ENCODE data around the gene KAZALD1. TPM values are rescaled to one million over a fixed set of nuclear protein-coding genes. Genes with fewer than 3 reads are reported as not detected.

The KAZALD1 gene
- polyA plus RNA-seq, 1 of the 3 experiments (the other 2 are of a cell fraction), result 3.0 TPM

DNA sequence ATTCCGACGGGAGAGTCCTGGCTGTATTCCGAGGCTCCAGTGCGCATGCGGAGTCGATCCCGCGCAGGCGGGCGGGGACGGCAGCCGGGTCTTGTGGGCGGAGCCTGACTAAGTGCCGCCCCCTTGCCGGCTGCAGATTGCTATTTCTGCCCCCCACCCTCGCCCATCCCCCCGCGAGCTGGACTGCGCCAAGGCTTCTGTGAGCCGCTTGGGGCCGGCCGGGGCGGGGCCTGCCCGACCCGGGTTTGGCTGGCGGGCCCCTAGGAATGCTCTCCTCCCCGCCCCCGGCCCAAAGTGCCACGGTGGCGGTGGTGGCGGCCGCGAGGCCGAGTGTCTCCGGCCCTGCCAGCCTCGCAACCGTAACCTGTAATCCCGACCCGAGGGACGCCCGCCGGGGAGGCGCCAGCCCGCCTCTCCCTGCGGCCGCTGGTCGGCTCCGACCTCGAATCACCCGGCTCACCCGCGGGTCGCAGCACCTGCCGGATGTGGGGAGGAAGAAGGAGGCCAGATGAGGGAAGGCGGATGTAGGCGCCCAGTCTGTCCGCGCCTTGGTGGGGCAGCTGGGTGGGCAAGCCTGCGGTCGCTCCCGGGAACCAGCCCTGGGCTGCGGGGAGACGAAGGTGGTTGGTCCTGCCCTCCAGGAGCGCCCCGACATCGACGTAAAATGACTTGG is 702 bp upstream of the KAZALD1 start:
- WGBS (ENCODE audit: low lambda C conversion rate), result 34% methylated on average over 26 of the region's 67 CpGs
- no peaks in the 10 kb centered on the region for H3K27me3 ChIP-seq (ENCODE audit: insufficient read depth)
- H3K9ac ChIP-seq, result peak overlapping the region; percentile 99
- ChIA-PET POLR2A (interaction anchor here (1.0 kb wide), 1 partner anchor 81 kb away, joined by 3 read pairs; no protein-coding TSS in a partner anchor), CTCF (interaction anchor here (0.7 to 18.9 kb wide), 34 partner anchors 8 to 1053 kb away, joined by 3 to 234 read pairs (median 4); partner anchors contain the start of genes LZTS2, PDZD7, SEMA4G and SFXN3)
- H3K4me3 ChIP-seq (ENCODE audit: low read depth in 2 of 2, low read length in 1 of 2), result peak overlapping the region; percentile 83 to 100
- peak overlapping the region; percentile 94 for H3K4me2 ChIP-seq
- no peaks in the 10 kb centered on the region for H3K9me3 ChIP-seq
- no peaks in the 10 kb centered on the region for H3K9me2 ChIP-seq
- no peaks in the 10 kb centered on the region for H3K36me3 ChIP-seq (replicated peaks in 1 of 2; ENCODE audit: control insufficient read depth in 1 of 2, insufficient read depth in 2 of 2, low read length in 1 of 2)
- peaks cover 19 to 30% of the 10 kb centered on the region in 2 experiments; a peak in 3 of 4 replicates for H3K4me1 ChIP-seq (ENCODE audit: control insufficient read depth in 1 of 2, insufficient read depth in 2 of 2, low read depth in 1 of 2, low read length in 1 of 2)
- H2AFZ ChIP-seq (ENCODE audit: low read depth), result peak overlapping the region; percentile 97
- peak; percentile 99 for DNase-seq
- H3K27ac ChIP-seq (ENCODE audit: low read depth in 2 of 2, low read length in 1 of 2), result peak overlapping the region; percentile 97 to 98
- peaks cover 41% of the 10 kb centered on the region for H3K79me2 ChIP-seq (ENCODE audit: insufficient read depth)
- no peaks in the 10 kb centered on the region for H4K20me1 ChIP-seq (ENCODE audit: insufficient read depth)
- H3F3A ChIP-seq (replicated peaks; ENCODE audit: insufficient read depth), result peaks cover 2% of the 10 kb centered on the region
- TF ChIP-seq EZH2phosphoT487 (IDR thresholded peaks at IDR 0.05; ENCODE audit: borderline replicate concordance, low read depth) (no peak), YY1 (IDR thresholded peaks at IDR 0.05; ENCODE audit: low read depth) (no peak), RAD21 (IDR thresholded peaks at IDR 0.05; ENCODE audit: low read length) (no peak), MAX (IDR thresholded peaks at IDR 0.05; ENCODE audit: low read depth) (peak; percentile 14; the same call in 1 of the 2 replicates), SIN3A (IDR thresholded peaks at IDR 0.05; ENCODE audit: borderline replicate concordance, low read depth, low read length) (no peak; the same call in 1 of the 2 replicates), POLR2AphosphoS5 (IDR thresholded peaks at IDR 0.05; ENCODE audit: low read depth, low read length) (no peak; the same call in none of the 2 replicates), CHD2 (IDR thresholded peaks at IDR 0.05; ENCODE audit: low read length, partially characterized antibody) (no peak), PBX3 (IDR thresholded peaks at IDR 0.05) (0 out of 2 replicates have a peak, but pooled peaks have one; percentile 10), RFX5 (IDR thresholded peaks at IDR 0.05; ENCODE audit: low read length) (no peak), FOXJ3 (CRISPR knock-in tag; IDR thresholded peaks at IDR 0.05) (no peak), TAF1 (IDR thresholded peaks at IDR 0.05; ENCODE audit: borderline replicate concordance, low read depth, low read length) (no peak; the same call in 1 of the 2 replicates), NRF1 (IDR thresholded peaks at IDR 0.05; ENCODE audit: low read depth, low read length) (peak; percentile 83), ZBTB33 (IDR thresholded peaks at IDR 0.05; ENCODE audit: borderline replicate concordance, low read depth) (no peak; the same call in 1 of the 2 replicates), EP300 (IDR thresholded peaks at IDR 0.05; ENCODE audit: borderline replicate concordance in 1 of 2, low read depth in 1 of 2, low read length in 1 of 2) (no peak), MEF2A (IDR thresholded peaks at IDR 0.05; ENCODE audit: borderline replicate concordance, low read depth) (no peak), REST (IDR thresholded peaks at IDR 0.05; ENCODE audit: low read depth, low read length) (no peak), FOSL2 (IDR thresholded peaks at IDR 0.05; ENCODE audit: borderline replicate concordance, low read depth) (no peak), TEAD4 (IDR thresholded peaks at IDR 0.05; ENCODE audit: borderline replicate concordance, insufficient read depth) (0 out of 2 replicates have a peak, but pooled peaks have one; percentile 41), FOXM1 (IDR thresholded peaks at IDR 0.05; ENCODE audit: low read depth) (no peak), NFIC (IDR thresholded peaks at IDR 0.05; ENCODE audit: borderline replicate concordance) (peak; percentile 23; the same call in 1 of the 2 replicates)
- TF ChIP-seq, protein P1, sequence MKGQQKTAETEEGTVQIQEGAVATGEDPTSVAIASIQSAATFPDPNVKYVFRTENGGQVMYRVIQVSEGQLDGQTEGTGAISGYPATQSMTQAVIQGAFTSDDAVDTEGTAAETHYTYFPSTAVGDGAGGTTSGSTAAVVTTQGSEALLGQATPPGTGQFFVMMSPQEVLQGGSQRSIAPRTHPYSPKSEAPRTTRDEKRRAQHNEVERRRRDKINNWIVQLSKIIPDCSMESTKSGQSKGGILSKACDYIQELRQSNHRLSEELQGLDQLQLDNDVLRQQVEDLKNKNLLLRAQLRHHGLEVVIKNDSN (IDR thresholded peaks at IDR 0.05; ENCODE audit: borderline replicate concordance, low read depth), result 0 out of 2 replicates have a peak, but pooled peaks have one; percentile 25
- TF ChIP-seq, protein P2, sequence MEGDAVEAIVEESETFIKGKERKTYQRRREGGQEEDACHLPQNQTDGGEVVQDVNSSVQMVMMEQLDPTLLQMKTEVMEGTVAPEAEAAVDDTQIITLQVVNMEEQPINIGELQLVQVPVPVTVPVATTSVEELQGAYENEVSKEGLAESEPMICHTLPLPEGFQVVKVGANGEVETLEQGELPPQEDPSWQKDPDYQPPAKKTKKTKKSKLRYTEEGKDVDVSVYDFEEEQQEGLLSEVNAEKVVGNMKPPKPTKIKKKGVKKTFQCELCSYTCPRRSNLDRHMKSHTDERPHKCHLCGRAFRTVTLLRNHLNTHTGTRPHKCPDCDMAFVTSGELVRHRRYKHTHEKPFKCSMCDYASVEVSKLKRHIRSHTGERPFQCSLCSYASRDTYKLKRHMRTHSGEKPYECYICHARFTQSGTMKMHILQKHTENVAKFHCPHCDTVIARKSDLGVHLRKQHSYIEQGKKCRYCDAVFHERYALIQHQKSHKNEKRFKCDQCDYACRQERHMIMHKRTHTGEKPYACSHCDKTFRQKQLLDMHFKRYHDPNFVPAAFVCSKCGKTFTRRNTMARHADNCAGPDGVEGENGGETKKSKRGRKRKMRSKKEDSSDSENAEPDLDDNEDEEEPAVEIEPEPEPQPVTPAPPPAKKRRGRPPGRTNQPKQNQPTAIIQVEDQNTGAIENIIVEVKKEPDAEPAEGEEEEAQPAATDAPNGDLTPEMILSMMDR (IDR thresholded peaks at IDR 0.05), result no peak

All from SK-N-SH (cell line).